GM12892 (cell line): ENCODE data around the gene MVB12B.

Experiments
- POLR2A ChIP-seq: IDR thresholded peaks from 2 replicates; pipeline ENCODE4 v1.6.1; 2011; ENCODE audit warnings: low read depth, low read length, control low read depth
- POLR2AphosphoS5 ChIP-seq: IDR thresholded peaks from 2 replicates; pipeline ENCODE4 v1.6.1; 2011; ENCODE audit warnings: low read depth, low read length, control low read depth
- TAF1 ChIP-seq: IDR thresholded peaks from 2 replicates; pipeline ENCODE4 v1.6.1; 2011; ENCODE audit warnings: low read depth, mild to moderate bottlenecking, control low read depth, low read length, borderline replicate concordance

- TF ChIP-seq POLR2AphosphoS5 (no peak), TAF1 (no peak), POLR2A (no peak)
These were observed 9.1 kb upstream of the MVB12B start for GRCh38 chr9:126317513-126317912.
